ENCODE measurements around the gene ZBTB7C. TPM values are rescaled to one million over a fixed set of nuclear protein-coding genes. Genes with fewer than 3 reads are reported as not detected.
"Not testable (repeated sequence)": the region's sequence is repeated elsewhere in the genome, so short reads cannot be mapped to it uniquely, and the experiment has no call there.

Gene ZBTB7C
- 1 to 10 TPM; 4.2 to 5.6 TPM for total RNA-seq
- long read RNA-seq, partial matches to known transcripts, result 0 of 4 reads
- long read RNA-seq, other reads (novel, unspliced or antisense), result 4 of 4 reads

DNA sequence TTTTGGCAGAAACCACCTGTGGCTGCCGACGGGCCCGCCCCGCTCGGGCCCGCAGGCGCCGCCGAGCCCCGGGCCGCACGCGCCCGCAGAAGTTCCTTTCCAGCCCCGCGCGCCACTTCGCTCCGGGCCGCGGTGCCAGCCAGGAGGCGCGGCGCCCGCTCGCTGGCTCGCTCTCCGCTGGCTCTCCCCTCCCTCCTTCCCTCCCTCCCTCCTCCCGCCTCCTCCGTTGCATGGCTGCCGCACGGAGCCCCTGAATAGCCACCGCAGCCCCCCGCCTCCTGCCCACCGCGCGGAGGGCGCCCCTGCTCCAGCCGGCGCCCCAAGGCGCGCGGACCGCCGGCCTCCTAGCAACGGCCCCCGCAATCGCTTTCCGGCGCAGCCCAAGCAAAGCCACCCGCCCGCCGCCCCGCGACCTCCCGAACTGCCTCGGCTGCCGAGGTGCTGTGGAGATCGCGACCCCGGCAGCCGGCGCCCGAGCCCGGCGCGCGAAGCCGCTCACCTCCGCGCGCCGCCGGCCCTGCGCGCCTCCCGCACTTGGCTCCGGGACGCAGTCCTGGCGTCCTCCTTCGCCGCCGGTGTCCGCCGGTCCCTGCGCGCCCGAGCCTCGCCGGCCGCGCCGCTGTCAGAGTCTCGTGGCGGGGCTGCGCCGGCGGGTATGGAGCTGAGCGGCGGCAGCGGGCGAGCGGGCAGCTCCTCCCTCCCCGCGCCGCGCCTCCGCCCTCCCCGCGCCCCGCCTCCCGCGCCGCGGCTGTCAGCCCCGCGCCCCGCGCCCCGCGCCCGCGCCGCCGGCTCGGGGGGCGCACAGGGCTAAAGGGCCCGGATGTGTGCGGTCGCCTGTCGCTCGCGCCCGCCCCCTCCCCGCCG is at the start of gene ZBTB7C:
ZBTB7C (minus strand) TSS at position 657 of the 864 bp plus-strand sequence.
- DNase-seq (peak; percentile 54), ATAC-seq (peak; percentile 16 to 45)
- intact Hi-C loops (cut with DNase I), result loop anchor here in 1 of 2 donors (5.0 kb wide), 1 partner anchor 67 kb away; no protein-coding TSS in a partner anchor

DNA sequence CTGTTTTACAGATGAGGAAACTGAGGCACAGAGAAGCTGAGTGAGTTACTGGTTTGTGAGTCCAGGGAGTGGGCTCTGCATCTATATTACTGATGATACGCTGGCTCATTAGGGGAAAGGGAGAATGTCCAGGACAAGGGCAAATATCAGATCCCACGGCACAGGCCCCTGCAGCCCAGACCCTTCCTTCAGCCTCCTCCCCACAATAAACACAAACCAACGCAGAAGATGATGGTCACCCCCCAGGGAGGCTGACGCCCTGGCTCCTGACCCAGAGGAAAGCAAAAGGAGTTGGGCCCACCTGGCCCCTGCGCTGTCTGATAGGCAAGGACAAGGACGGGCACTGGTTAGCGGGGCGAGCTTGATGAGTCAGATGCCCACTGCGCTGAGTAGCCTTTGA is 47.7 kb upstream of the ZBTB7C start:
- intact Hi-C loops (cut with DNase I), result no loop called here
- DNase-seq, result no peak
- no peak for ATAC-seq

DNA sequence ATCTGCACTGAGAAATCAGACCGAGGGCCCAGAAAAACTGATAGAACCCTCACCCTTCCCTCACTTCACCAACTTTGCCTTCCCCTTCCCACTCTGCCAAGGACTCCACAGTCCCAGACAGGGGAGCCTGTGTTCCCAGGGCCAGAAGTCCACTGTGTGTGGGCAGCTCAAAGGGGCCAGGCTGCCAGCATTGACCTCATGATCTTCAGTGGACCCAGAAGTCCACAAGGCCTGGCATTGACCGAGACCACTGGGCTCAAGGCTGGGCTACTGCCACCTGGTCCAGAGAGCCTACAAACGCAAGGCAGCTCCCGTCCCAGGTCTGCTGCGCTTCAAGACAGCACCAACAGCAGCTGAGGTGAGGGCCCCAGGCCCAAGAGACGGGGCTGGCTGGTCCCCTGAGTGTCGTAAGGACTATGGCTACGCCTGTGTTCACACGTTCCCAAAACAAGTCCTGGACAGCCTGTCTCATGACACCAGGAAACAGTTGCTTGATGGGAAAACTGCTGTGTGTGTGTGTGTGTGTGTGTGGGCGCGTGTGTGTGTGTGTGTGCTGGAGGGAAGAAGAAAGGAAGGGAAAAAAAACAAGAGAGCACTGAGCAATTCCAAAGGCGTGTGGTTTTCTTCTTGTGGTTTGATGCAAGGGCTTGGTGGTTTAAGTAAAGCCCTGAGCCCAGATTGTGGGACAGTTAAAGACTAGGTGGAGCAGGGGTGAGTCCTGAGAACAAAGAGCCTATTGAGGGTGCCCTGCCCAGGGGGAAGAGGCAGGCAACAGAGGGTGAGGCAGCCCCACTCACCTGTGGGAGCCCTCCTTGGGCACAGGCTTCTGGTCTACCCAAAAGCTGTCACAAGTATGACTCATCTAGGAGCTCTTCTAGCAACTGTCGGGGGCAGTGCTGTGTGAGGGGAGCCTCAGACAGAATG is 46.6 kb upstream of the ZBTB7C start:
- ATAC-seq (no peak), DNase-seq (no peak)
- intact Hi-C loops (cut with DNase I), result no loop called here

DNA sequence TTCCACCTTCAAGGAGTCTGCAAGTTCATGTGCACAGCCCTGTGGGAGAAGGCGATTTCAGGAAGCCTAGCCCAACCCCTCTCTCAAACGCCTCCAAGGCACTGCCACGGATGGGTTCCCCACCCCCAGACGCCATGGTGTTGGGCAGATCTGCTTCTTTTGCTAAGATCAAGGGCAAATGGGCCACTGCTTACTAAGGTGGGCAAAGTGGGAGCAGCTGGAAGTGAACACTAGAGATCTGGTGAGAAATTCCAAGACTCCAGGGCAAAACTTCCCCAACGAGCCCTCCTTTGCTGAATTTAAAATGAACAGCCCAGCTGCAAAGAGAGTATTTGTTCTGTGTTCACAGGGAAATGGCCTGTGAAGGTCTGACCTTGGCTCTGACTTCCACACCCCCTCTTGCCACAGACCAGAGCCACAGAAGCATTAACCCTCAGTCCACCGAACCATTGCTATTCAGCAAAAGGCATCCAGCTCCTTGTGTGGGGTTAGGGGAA is 45.1 kb upstream of the ZBTB7C start:
- ATAC-seq (no peak), DNase-seq (no peak)
- intact Hi-C loops (cut with DNase I), result loop anchor here in 1 of 2 donors (5.0 kb wide), 1 partner anchor 222 kb away; no protein-coding TSS in a partner anchor

DNA sequence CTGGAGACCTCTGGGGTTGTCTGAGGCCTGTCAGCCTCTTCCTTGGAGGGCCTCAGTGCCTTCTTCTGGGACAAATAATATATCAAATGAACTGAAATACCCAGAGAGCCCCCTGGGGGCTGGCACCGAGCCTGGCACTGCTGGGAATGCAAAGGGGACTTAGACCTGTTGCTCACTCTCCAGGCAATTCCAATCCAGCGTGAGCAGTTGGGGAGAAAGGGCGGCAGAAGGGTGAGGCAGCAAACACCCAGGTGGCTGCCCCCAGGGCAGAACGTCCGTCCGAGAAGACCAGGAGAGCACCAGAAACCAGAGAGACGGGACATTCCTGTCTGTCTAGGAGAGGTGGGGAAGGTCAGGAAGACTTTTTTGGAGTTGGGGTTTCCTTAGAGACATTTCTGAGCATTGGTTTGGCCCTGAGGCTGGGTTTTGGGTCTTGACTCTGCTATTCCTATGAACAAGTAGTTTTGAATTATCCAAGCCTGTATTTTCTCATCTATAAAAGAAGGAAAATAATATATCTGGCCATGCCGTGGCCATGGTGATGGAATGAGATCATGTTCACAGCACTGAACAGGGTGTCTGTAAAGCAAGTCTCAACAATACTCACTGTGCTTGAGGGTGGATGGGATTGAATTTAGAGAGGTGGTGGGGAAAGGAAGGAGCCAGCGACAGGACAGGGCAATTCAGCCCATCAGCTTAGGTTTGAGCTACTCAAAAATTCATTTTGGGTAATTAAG is 44.3 kb upstream of the ZBTB7C start:
- DNase-seq (no peak), ATAC-seq (no peak)
- intact Hi-C loops (cut with DNase I), result loop anchor here in 1 of 2 donors (5.0 kb wide), 1 partner anchor 221 kb away; no protein-coding TSS in a partner anchor

DNA sequence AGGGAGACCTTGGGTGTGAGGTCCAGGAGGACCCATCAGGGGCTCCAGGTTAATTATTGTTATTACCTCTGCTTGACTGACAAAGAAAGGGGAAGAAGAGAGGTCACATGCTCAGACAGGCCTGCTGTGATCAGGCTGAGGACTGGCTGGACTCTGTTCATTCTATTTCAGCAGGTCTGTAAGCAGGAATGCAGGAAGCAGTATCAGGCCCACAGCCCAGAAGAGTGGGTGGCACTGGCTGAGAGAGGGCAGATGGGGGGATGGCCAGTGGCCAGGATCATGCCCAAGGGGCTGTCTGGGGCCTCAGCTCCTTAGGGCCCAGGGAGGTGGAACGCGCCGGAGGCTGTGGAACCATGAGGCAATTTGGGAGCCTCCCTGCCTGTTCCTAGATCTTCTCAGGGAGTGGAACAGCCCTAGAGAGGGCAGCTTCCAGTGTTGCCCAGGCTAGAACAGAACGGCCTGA is 43.7 kb upstream of the ZBTB7C start:
- ATAC-seq (peak; percentile 57 to 59), DNase-seq (no peak)
- intact Hi-C loops (cut with DNase I), result loop anchor here in 1 of 2 donors (5.0 kb wide), 1 partner anchor 221 kb away; no protein-coding TSS in a partner anchor

DNA sequence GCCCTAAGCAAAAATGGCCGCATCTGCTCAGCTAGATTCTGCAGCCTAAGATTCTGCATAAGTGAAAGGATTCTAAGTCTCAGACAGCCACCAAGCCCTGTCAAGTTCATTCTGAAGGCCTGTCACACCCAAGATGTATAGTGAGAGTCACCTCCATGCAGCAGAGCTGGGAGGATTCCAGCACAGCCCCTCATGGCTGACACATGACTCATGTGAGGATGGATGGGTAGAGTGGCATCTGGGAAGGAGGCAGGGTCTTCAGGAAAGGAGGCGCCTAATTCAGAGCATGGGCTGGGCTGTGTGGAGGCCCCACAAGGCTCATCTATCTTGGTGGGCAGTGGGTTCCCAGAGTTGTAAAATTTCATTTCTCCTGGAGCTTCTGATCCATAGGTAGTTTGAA is 41.5 kb upstream of the ZBTB7C start:
- ATAC-seq, result no peak
- no peak for DNase-seq
- intact Hi-C loops (cut with DNase I), result loop anchor here in 1 of 2 donors (5.0 kb wide), 1 partner anchor 218 kb away; no protein-coding TSS in a partner anchor

DNA sequence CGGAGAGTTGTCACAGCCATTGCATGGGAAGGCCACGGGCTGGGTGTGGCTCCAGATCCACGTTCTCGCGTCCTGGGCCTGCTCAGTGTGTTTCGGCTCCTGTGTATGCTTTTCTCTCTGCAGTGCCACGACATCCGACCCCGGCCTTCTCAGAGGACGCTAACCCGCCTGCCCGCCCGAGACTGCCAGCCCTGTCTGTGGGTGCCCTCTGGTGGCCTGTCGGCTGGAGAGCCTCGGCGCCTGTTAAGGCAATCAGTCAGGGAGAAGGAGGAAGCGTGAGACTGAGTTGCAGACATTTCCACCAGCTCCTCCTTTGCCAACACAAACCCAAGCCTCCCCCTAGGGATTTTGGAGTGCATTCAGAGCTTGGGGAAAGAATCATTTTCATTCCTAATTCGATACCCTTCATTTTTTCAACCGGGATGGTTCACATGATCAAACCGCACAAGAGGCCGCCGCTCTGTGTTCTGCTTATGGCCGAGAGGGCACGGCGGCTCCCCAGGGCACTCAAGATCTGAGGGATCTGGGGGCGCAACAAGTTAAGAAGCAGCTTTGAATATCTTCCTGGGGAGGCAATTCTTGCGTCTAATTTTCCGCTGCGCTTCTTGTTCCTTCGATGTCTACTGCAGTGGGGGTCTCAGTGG is 37.5 kb upstream of the ZBTB7C start:
- ATAC-seq (peak; percentile 94 to 95), DNase-seq (peak; percentile 91)
- intact Hi-C loops (cut with DNase I), result loop anchor here (2.0 to 10.0 kb wide), 4 partner anchors 104 to 672 kb away; no protein-coding TSS in a partner anchor

DNA sequence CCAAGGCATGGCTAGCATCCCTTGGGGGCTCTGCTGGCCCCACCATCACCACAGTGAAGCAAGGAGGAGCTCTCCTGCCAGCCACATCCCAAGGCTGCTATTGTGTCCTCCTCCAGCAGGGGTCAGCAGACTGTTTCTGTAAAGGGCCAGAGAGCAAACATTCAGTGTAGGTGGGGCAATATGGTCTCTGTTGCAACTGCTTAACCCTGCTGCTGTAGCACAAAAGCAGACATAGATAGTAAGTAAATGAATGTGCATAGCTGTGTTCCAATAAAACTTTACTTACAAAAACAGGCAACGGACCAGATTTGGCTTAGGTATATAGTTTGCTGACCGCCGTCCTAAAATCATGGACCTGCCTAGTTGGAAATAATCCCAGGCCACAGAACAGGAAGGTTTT is 36.4 kb upstream of the ZBTB7C start:
- intact Hi-C loops (cut with DNase I), result loop anchor here (5.0 to 10.0 kb wide), 3 partner anchors 103 to 671 kb away; no protein-coding TSS in a partner anchor
- DNase-seq (peak; percentile 74), ATAC-seq (peak; percentile 36 to 77)

DNA sequence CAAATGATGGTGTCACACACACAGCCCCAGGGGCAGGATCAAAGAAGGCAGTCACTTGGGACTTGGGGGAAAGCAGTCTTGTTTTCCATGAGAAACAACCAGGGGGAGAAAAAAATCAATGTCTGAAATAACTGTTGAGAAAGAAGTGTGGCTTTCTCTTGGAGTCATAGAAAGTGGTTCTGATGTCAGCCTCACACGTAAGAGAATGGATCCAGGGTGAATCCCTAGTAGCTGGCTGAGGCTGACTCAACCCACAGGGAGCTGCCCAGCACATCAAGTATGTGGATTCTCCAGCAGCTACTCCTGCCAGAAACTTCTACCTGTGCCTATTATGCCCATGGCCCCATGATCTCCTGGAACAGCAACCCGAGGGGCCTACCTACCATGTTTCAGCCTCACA is 33.6 kb upstream of the ZBTB7C start:
- no peak for DNase-seq
- ATAC-seq, result no peak
- intact Hi-C loops (cut with DNase I), result loop anchor here in 1 of 2 donors (10.0 kb wide), 1 partner anchor 668 kb away; no protein-coding TSS in a partner anchor

DNA sequence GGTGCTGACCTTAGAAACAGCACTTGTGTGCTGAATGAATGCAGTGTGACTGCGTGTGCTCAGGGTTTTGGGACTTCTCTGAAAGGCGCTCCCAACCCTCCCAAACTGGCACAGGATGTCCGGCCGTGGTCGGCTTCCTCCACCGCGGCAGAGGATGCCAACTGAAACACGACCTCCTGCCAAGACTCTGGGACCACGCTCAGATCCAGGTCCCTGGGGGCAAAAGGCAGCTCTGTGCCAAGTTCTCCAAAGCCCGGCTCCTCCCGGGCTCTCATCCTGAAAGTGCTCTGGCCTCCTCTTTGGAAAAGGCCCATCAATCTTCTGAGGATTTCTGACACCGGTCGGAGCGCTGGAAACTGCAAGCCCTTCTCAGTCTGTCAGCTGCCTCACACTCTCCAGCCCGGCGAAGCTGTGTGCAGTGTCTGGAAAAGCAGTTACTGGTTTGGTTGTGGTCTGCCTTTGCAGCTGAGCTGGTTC is 32.3 kb upstream of the ZBTB7C start:
- peak; percentile 80 for DNase-seq
- intact Hi-C loops (cut with DNase I), result loop anchor here in 1 of 2 donors (10.0 kb wide), 1 partner anchor 667 kb away; no protein-coding TSS in a partner anchor
- peak; percentile 66 to 70 for ATAC-seq

DNA sequence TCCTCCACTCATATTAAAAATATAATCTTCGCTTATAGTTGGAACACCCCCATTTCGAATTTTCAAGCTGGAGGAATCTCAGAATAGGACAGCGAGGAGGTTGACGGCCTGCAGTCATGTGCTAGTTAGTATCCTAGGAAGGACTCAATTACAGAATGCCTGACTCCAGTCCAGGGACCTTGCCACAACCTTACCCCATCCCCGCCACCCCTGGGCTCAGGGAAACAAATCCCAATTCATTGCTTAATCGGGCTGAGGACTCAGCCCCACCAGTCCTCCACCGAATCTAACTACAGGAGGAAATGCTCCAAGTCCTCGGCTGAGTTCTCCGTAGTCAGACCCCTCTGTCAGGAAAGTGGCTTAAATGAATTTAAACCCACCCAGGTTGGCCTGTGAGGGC is 31.7 kb upstream of the ZBTB7C start:
- intact Hi-C loops (cut with DNase I), result loop anchor here in 1 of 2 donors (10.0 kb wide), 1 partner anchor 666 kb away; no protein-coding TSS in a partner anchor
- DNase-seq (peak; percentile 47), ATAC-seq (peak; percentile 5 to 34)

DNA sequence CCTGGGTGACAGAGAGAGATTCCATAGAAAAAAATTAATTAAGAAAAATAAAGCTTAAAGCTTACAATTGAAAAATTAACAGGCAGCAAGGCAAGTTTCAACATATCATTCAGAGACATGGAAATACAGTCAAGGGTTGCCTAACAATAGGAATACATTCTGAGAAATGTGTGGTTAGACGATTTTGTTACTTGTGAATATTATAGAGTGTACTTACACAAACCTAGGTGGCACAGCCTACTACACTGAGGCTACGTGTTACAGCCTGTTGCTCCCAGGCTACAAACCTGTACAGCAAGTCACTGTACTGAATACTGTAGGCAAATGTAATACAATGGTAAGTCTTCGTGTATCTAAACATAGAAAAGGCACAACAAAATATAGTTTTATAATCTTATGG is 27.7 kb upstream of the ZBTB7C start:
- intact Hi-C loops (cut with DNase I), result no loop called here
- DNase-seq, result no peak
- no peak for ATAC-seq

DNA sequence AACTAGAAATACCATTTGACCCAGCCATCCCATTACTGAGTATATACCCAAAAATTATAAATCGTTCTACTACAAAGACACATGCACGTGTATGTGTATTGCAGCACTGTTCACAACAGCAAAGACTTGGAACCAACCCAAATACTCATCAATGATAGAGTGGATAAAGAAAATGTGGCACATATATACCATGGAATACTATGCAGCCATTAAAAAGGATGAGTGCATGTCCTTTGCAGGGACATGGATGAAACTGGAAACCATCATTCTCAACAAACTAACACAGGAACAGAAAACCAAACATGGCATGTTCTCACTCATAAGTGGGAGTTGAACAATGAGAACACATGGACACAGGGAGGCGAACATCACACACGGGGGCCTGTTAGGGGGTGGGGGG is 25.2 kb upstream of the ZBTB7C start:
- ATAC-seq; DNase-seq; intact Hi-C loops (cut with DNase I): not testable (repeated sequence)

DNA sequence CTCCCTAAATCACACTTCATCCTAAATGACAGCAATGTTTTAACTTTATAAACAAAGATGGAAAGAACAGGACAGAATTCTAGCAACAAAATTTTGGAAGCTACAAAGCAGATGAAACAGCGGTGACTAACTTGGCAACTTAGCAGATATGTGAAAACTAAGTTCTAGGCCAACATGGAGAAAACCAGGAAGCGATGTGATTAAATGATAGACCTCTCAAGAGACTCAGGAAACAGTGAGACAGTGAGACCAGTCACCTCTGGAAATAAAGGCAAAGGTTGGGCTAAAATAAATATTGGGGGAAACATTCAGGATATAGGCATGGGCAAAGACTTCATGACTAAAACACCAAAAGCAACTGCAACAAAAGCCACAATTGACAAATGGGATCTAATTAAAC is 24.4 kb upstream of the ZBTB7C start:
- DNase-seq (no peak), ATAC-seq (no peak)
- intact Hi-C loops (cut with DNase I), result no loop called here

DNA sequence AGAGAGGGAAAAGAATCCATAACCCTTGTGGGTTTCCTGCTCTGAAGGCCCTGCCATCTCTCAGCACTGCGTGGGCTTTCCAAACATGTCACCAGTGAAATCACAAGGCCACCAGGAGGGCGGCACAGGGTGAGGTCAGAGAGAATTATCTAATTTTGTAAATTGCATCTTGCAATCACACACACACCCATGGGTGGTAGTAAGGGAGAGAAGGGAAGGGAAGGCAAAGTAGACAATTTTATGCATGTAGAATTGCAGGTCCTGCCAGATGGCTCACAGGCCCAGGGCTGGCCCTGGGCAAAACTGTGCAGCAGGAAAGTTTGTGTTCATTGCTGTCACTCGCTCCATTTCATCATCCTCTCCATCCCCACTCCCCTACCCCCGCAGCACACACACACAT is 21.0 kb upstream of the ZBTB7C start:
- intact Hi-C loops (cut with DNase I), result no loop called here
- ATAC-seq (no peak), DNase-seq (no peak)

DNA sequence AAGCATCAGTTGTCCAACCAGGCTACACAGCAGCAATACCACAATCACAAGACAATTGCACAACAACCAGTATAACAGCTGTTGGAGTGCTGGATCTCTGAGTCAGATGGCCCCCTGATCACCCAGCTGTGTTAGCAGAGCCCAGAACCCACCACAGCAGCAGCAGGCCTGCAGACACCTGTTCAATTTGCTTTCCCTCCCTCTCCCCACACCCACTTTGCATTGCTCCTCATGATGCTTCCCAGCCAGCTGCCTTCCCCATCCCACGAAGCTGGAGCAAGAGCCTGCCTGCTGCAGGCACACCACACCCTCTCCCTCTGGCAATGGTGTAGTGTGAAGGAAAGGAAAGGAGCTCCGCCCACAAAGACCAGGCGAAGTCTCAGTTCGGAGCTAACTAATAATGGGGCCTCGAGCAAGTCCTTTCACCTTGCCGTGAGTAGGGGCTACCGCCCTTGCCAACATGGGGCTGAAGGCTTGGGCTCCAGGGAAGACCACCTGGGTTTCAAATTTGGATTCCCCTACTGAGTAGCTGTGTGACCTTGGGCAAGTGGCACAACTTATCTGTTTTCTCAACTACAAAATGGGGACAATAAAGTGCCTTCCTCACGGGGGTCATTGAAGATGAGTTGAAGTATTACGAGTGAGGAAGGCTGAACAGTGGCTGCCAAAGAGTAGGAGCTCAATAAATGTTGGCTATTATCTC is 19.4 kb upstream of the ZBTB7C start:
- ATAC-seq (peak in 1 of 2 donors; percentile 71), DNase-seq (no peak)
- intact Hi-C loops (cut with DNase I), result no loop called here
